Heart left ventricle (tissue), 13 donors: ENCODE data around the gene HOXA9.

Experiments used
- CTCF ChIP-seq, 12 donors: fragments of 200-600 bp; sonication (generic) in 4 of 12; IDR thresholded peaks; one replicate each; pipeline versions ENCODE4 v1.5.0 to v1.8.0; 2018 to 2022; ENCODE audit warnings: antibody characterized with exemption in 12 of 12, mild to moderate bottlenecking in 5 of 12
- POLR2A ChIP-seq, 2 donors: fragments of 450-650 bp; IDR thresholded peaks; one replicate each; pipeline ENCODE4 v1.6.1; 2017; ENCODE audit warnings: antibody characterized with exemption in 2 of 2, mild to moderate bottlenecking in 2 of 2, moderate library complexity in 2 of 2
- donor health status: ischemic (EF 13 %, LVEDD 7.1; RV severe dilation, severe dysfunction).
- donor health status: DM: no; HTN: yes; CAD: no.
- donor health status: DM: no; HTN: no; CAD: no.
- donor health status: ischemic (EF 25% LVEDD 6.9; RV normal size, moderate dysfunction).
- donor health status: ischemic (EF 25% LVEDD 5.7; RV mildly dilated, moderate dysfunction).
- donor health status: ischemic (EF 35%, LVEDD 5.7; RV mildly dilated, moderate dysfunction).
- donor health status: nonischemic (EF 11% LVEDD 7.7; RV severe dilation, severe dysfunction).
- donor health status: DM: yes; HTN: yes; CAD: no.
- donor health status: PGD.
- donor health status: ischemic (EF 29% LVEDD 5.4; RV normal size, mild dysfunction).
- donor health status: nonischemic (EF 23%, LVEDD 6.1; RV moderate dilation, normal function).

- no peak for TF ChIP-seq CTCF (IDR thresholded peaks at IDR 0.05)
- no peak for TF ChIP-seq POLR2A (IDR thresholded peaks at IDR 0.05)
Measured at GRCh38 chr7:27164045-27164366, 1.3 kb downstream of the HOXA9 start.
